OCI-LY3 (cell line): ENCODE measurements around the gene NENF.
"Not testable (repeated sequence)": the region's sequence is repeated elsewhere in the genome, so short reads cannot be mapped to it uniquely, and the experiment has no call there.

Experiments
- H2AFZ ChIP-seq: fragments of 200-600, 300-600 bp; shearing (Covaris generic); 2 replicates; pipeline ENCODE4 v1.6.0; 2014; ENCODE audit warnings: antibody characterized with exemption, low read depth, low read length
- H3K27ac ChIP-seq: fragments of 200-600, 300-600 bp; sonication (generic); 2 replicates; pipeline ENCODE4 v1.5.1; 2014; ENCODE audit warnings: mild to moderate bottlenecking, low read length, moderate library complexity, mixed read lengths
- H3K27me3 ChIP-seq: fragments of 200-600, 300-600 bp; sonication (generic); 2 replicates; pipeline ENCODE4 v1.6.1; 2014; ENCODE audit warnings: low read depth, low read length, mixed read lengths
- H3K36me3 ChIP-seq: fragments of 200-600, 300-600 bp; sonication (generic); replicated peaks from 2 replicates; pipeline ENCODE3; 2014; ENCODE audit warnings: low read depth, low read length, mixed read lengths
- H3K4me1 ChIP-seq: fragments of 300-600, 200-600 bp; sonication (generic); 2 replicates; pipeline ENCODE4 v1.6.1; 2014; ENCODE audit warnings: low read length, mixed read lengths
- H3K4me2 ChIP-seq: fragments of 200-600, 300-600 bp; sonication (generic); 2 replicates; pipeline ENCODE4 v1.6.1; 2014; ENCODE audit warnings: low read length, mixed read lengths
- H3K4me3 ChIP-seq: fragments of 300-600, 200-600 bp; sonication (generic); 2 replicates; pipeline ENCODE4 v1.5.1; 2014; ENCODE audit warnings: antibody characterized with exemption, mild to moderate bottlenecking, low read length, moderate library complexity
- H3K79me2 ChIP-seq: fragments of 300-600, 200-600 bp; shearing (Covaris generic); 2 replicates; pipeline ENCODE4 v1.6.1; 2014; ENCODE audit warnings: mild to moderate bottlenecking, low read length, mixed read lengths
- H3K9ac ChIP-seq: fragments of 300-600, 200-600 bp; shearing (Covaris generic); 2 replicates; pipeline ENCODE4 v1.6.0; 2014; ENCODE audit warnings: mild to moderate bottlenecking, low read length, moderate library complexity
- H3K9me3 ChIP-seq: fragments of 200-600, 300-600 bp; shearing (Covaris generic); 2 replicates; pipeline ENCODE4 v1.6.1; 2014; ENCODE audit warnings: low read length, mixed read lengths; ENCODE audit not compliant: insufficient read depth
- H4K20me1 ChIP-seq: fragments of 200-600, 300-600 bp; sonication (generic); 2 replicates; pipeline ENCODE4 v1.6.1; 2016; ENCODE audit warnings: low read length, mixed read lengths; ENCODE audit not compliant: insufficient read depth
- CTCF ChIP-seq: fragments of 200-600, 300-600 bp; sonication (generic); IDR thresholded peaks from 2 replicates; pipeline ENCODE4 v1.5.1; 2014; ENCODE audit warnings: antibody characterized with exemption, low read length, low read depth
- EZH2phosphoT487 ChIP-seq: fragments of 200-600 bp; shearing (Covaris generic); IDR thresholded peaks from 2 replicates; pipeline ENCODE4 v1.6.1; 2018; ENCODE audit warnings: antibody characterized with exemption, mixed run types, low read depth

The NENF gene

DNA sequence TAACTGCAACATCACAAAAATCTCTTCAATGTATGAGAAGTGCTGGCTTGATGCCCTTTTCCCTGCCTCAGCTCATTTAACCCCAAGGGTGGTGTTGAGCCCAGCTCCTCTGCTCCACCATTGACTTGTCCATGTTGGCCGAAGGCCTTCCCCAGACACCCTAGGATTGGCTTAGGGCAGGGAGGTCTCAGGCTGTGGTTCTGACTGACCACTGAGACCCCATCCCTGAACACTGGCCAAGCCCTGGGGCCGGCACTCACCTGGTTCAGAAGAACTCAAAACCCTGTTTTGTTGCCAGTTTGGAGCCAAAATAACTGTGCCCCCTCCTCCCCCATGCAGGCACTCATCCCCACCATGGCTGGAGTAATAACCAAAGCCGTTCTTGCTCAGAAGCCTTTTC, 38.6 kb downstream of the NENF start:
- Histone ChIP-seq H3K4me2 (no peak overlapping the region), H3K27me3 (no peaks in the 10 kb centered on the region), H3K79me2 (no peaks in the 10 kb centered on the region), H3K4me1 (peaks cover 16% of the 10 kb centered on the region), H4K20me1 (no peaks in the 10 kb centered on the region), H3K9me3 (no peaks in the 10 kb centered on the region), H3K36me3 (no peaks in the 10 kb centered on the region), H3K4me3 (no peak overlapping the region), H3K9ac (no peak overlapping the region), H2AFZ (no peak overlapping the region), H3K27ac (no peak overlapping the region)
- no peak for TF ChIP-seq CTCF
- no peak for TF ChIP-seq EZH2phosphoT487

DNA sequence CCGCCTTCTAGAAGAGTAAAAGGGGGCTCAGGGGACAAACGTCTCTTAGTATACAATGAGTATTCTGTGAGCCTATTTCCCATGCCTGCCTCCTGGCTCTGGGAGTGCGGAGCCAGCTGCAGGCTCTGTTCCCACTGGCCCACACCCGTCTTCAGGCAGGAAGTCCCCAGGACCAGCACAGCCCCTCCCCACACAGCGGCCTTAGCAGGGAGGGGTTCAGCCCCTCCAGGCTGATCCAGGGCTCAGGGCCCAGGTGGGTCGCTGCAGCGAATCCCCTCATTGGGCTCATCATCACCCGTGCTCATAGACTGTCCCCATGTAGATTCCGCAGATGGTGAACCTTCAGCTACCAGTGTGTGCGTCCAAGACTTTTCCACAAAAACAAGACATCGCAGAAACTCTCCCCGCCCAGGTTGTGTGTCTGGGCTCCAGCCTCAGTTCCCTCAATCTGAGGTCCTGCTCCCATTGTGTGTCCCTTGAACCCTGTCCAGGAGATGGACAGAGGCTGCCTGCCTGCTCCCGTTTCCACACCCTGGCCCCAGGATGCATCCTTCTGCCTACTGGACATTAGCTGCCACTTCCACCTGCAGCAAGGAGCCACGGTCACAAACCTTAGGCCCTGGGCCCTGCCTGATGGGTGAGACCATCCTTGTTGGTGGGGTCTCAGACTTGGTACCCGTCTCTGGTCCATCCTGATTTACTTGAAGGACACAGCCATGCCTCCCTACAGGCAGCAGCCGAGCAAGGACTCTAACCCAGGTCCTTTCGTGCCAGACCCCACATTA, 39.4 kb downstream of the NENF start:
- Histone ChIP-seq H2AFZ (no peak overlapping the region), H4K20me1 (no peaks in the 10 kb centered on the region), H3K4me3 (no peak overlapping the region), H3K4me2 (no peak overlapping the region), H3K36me3 (no peaks in the 10 kb centered on the region), H3K4me1 (peaks cover 16% of the 10 kb centered on the region), H3K9me3 (no peaks in the 10 kb centered on the region), H3K27me3 (no peaks in the 10 kb centered on the region), H3K27ac (no peak overlapping the region), H3K9ac (no peak overlapping the region), H3K79me2 (no peaks in the 10 kb centered on the region)
- TF ChIP-seq CTCF (no peak), EZH2phosphoT487 (no peak)

DNA sequence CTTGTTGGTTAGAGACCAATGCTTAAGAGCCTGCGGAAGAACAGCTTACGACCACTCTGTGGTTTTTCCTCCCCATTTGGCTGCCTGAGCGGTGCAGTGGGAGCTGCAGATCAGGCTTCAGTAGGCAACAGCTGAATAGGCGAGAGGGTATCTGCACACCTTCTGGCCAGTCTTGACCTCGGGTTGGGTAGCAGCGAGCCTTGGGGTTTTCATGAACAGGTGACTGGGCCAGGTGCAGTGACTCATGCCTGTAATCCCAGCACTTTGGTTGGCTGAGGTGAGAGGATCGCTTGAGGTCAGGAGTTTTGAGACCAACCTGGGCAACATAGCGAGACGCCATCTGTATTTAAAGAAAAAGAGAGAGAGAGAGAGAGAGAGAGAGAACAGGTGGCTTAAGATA, 41.0 kb downstream of the NENF start:
- H3K4me3 ChIP-seq: no peak overlapping the region
- no peak overlapping the region for H2AFZ ChIP-seq
- H3K4me2 ChIP-seq: no peak overlapping the region
- H3K27me3 ChIP-seq: no peaks in the 10 kb centered on the region
- H3K79me2 ChIP-seq: no peaks in the 10 kb centered on the region
- no peaks in the 10 kb centered on the region for H3K36me3 ChIP-seq
- H3K9ac ChIP-seq: no peak overlapping the region
- H3K9me3 ChIP-seq: no peaks in the 10 kb centered on the region
- H3K27ac ChIP-seq: no peak overlapping the region
- TF ChIP-seq CTCF (no peak), EZH2phosphoT487 (no peak)
- no peaks in the 10 kb centered on the region for H4K20me1 ChIP-seq
- H3K4me1 ChIP-seq: peaks cover 17% of the 10 kb centered on the region

DNA sequence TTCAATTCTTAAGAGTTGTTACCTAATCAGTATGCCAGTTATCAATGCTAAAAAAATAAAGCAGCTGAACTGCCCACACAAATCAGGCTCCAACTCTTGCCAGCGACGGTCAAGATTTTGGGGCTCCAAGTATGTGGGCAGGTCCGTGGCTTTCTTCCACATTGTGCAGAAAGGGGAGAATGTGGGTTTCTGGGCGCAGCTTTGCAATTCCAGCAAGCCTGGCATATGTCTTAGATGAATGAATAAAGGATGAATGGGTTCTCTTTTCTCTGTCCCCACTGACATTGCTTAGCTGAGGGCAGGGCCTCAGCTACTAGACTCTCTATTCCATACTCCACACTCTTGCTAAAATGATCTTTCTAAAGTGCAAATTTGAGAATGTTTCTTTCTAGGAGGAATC, 42.4 kb downstream of the NENF start:
- Histone ChIP-seq H3K4me1 (peaks cover 17% of the 10 kb centered on the region), H3K9me3 (no peaks in the 10 kb centered on the region), H3K9ac (no peak overlapping the region), H3K27ac (no peak overlapping the region), H3K4me3 (no peak overlapping the region), H2AFZ (no peak overlapping the region), H3K36me3 (no peaks in the 10 kb centered on the region), H3K4me2 (no peak overlapping the region), H3K79me2 (no peaks in the 10 kb centered on the region), H3K27me3 (no peaks in the 10 kb centered on the region), H4K20me1 (no peaks in the 10 kb centered on the region)
- TF ChIP-seq EZH2phosphoT487 (no peak), CTCF (no peak)

GRCh38 chr1:212475831-212476230, 43.1 kb downstream of the NENF start:
- H3K9ac ChIP-seq, H3K4me3 ChIP-seq, H3K9me3 ChIP-seq, H3K27me3 ChIP-seq, H3K4me2 ChIP-seq, H2AFZ ChIP-seq, H4K20me1 ChIP-seq, H3K36me3 ChIP-seq, H3K79me2 ChIP-seq, H3K27ac ChIP-seq: not testable (repeated sequence)
- H3K4me1 ChIP-seq: peaks cover 18% of the 10 kb centered on the region
